ENCODE measurements around the gene OBP2B.
"Not testable (repeated sequence)": the region's sequence is repeated elsewhere in the genome, so short reads cannot be mapped to it uniquely, and the experiment has no call there.

The OBP2B gene

GRCh38 chr9:133235549-133236222 lies 26.6 kb upstream of the OBP2B start:
- in situ Hi-C loops (cut with HindIII; ENCODE audit: low pct_unique_long_range_greater_than_20kb, low sequenced_read_pairs): no loop called here
- TF ChIP-seq JUND (IDR thresholded peaks at IDR 0.05; ENCODE audit: low read depth): no peak
- DNase-seq (ENCODE audit: low read depth in 1 of 2, low spot score in 1 of 2): no peak

- in situ Hi-C loops (cut with HindIII; ENCODE audit: low pct_unique_long_range_greater_than_20kb, low sequenced_read_pairs): no loop called here
These were observed 25.7 kb upstream of the OBP2B start for GRCh38 chr9:133234577-133235322.

GRCh38 chr9:133233681-133234432 lies 24.8 kb upstream of the OBP2B start:
- TF ChIP-seq JUND (IDR thresholded peaks at IDR 0.05; ENCODE audit: low read depth): no peak
- no peak for DNase-seq (ENCODE audit: low read depth in 1 of 2, low spot score in 1 of 2)
- in situ Hi-C loops (cut with HindIII; ENCODE audit: low pct_unique_long_range_greater_than_20kb, low sequenced_read_pairs): no loop called here

More at GRCh38 chr9:133234577-133235322, 25.7 kb upstream of the OBP2B start:
- DNase-seq (ENCODE audit: low read depth in 1 of 2, low spot score in 1 of 2): no peak
- TF ChIP-seq JUND (IDR thresholded peaks at IDR 0.05; ENCODE audit: low read depth): no peak

GRCh38 chr9:133231934-133232568 lies 23.0 kb upstream of the OBP2B start:
- in situ Hi-C loops (cut with HindIII; ENCODE audit: low pct_unique_long_range_greater_than_20kb, low sequenced_read_pairs); DNase-seq (ENCODE audit: low read depth in 1 of 2, low spot score in 1 of 2): not testable (repeated sequence)

GRCh38 chr9:133230514-133230913 lies 21.5 kb upstream of the OBP2B start:
- DNase-seq (ENCODE audit: low read depth in 1 of 2, low spot score in 1 of 2); in situ Hi-C loops (cut with HindIII; ENCODE audit: low pct_unique_long_range_greater_than_20kb, low sequenced_read_pairs): not testable (repeated sequence)

GRCh38 chr9:133230093-133230492 lies 21.0 kb upstream of the OBP2B start:
- no peak for DNase-seq (ENCODE audit: low read depth in 1 of 2, low spot score in 1 of 2)
- in situ Hi-C loops (cut with HindIII; ENCODE audit: low pct_unique_long_range_greater_than_20kb, low sequenced_read_pairs): no loop called here
- TF ChIP-seq JUND (IDR thresholded peaks at IDR 0.05; ENCODE audit: low read depth): no peak

- in situ Hi-C loops (cut with HindIII; ENCODE audit: low pct_unique_long_range_greater_than_20kb, low sequenced_read_pairs); DNase-seq (ENCODE audit: low read depth in 1 of 2, low spot score in 1 of 2): not testable (repeated sequence)
These were observed 19.6 kb upstream of the OBP2B start for GRCh38 chr9:133228474-133229193.

- in situ Hi-C loops (cut with HindIII; ENCODE audit: low pct_unique_long_range_greater_than_20kb, low sequenced_read_pairs); DNase-seq (ENCODE audit: low read depth in 1 of 2, low spot score in 1 of 2): not testable (repeated sequence)
These were observed 18.9 kb upstream of the OBP2B start for GRCh38 chr9:133227996-133228395.

- no peak for DNase-seq (ENCODE audit: low read depth in 1 of 2, low spot score in 1 of 2)
- TF ChIP-seq JUND (IDR thresholded peaks at IDR 0.05; ENCODE audit: low read depth): no peak
- in situ Hi-C loops (cut with HindIII; ENCODE audit: low pct_unique_long_range_greater_than_20kb, low sequenced_read_pairs): no loop called here
These were observed 18.3 kb upstream of the OBP2B start for GRCh38 chr9:133227242-133227860.

- DNase-seq (ENCODE audit: low read depth in 1 of 2, low spot score in 1 of 2): no peak
- in situ Hi-C loops (cut with HindIII; ENCODE audit: low pct_unique_long_range_greater_than_20kb, low sequenced_read_pairs): no loop called here
These were observed 17.4 kb upstream of the OBP2B start for GRCh38 chr9:133226219-133227171.

More at GRCh38 chr9:133226219-133227171, 17.4 kb upstream of the OBP2B start:
- no peak for TF ChIP-seq JUND (IDR thresholded peaks at IDR 0.05; ENCODE audit: low read depth)

Data from T47D (cell line).